ENCODE data around the gene EIF2S2.

The EIF2S2 gene

GRCh38 chr20:34112600-34113101, 608 bp upstream of the EIF2S2 start:
- H3K4me3 ChIP-seq (ENCODE audit: low read length) = peak overlapping the region; percentile 80
- peaks cover 21% of the 10 kb centered on the region for H3K4me1 ChIP-seq (ENCODE audit: control insufficient read depth, insufficient read depth, low read length)
- peak overlapping the region; percentile 51 for H3K9ac ChIP-seq (ENCODE audit: low read length)
- H3K27me3 ChIP-seq (ENCODE audit: control insufficient read depth, insufficient read depth, low read length) = no peaks in the 10 kb centered on the region
- peak overlapping the region; percentile 81 for H3K27ac ChIP-seq (ENCODE audit: low read depth, low read length)
- H3K36me3 ChIP-seq (ENCODE audit: control insufficient read depth, insufficient read depth, low read length) = peaks cover 3% of the 10 kb centered on the region

GRCh38 chr20:34110745-34111641, 1.1 kb downstream of the EIF2S2 start:
- H3K36me3 ChIP-seq (ENCODE audit: control insufficient read depth, insufficient read depth, low read length) = peaks cover 3% of the 10 kb centered on the region
- H3K9ac ChIP-seq (ENCODE audit: low read length) = peak overlapping the region; percentile 95
- H3K4me1 ChIP-seq (ENCODE audit: control insufficient read depth, insufficient read depth, low read length) = peaks cover 21% of the 10 kb centered on the region
- H3K27me3 ChIP-seq (ENCODE audit: control insufficient read depth, insufficient read depth, low read length) = no peaks in the 10 kb centered on the region
- peak overlapping the region; percentile 93 for H3K27ac ChIP-seq (ENCODE audit: low read depth, low read length)
- peak overlapping the region; percentile 97 for H3K4me3 ChIP-seq (ENCODE audit: low read length)

- H3K4me1 ChIP-seq (ENCODE audit: control insufficient read depth, insufficient read depth, low read length) = peaks cover 21% of the 10 kb centered on the region
- no peaks in the 10 kb centered on the region for H3K27me3 ChIP-seq (ENCODE audit: control insufficient read depth, insufficient read depth, low read length)
- no peak overlapping the region for H3K9ac ChIP-seq (ENCODE audit: low read length)
- H3K27ac ChIP-seq (ENCODE audit: low read depth, low read length) = no peak overlapping the region
- peak overlapping the region; percentile 97 for H3K4me3 ChIP-seq (ENCODE audit: low read length)
- peaks cover 4% of the 10 kb centered on the region for H3K36me3 ChIP-seq (ENCODE audit: control insufficient read depth, insufficient read depth, low read length)
These were observed 1.9 kb downstream of the EIF2S2 start for GRCh38 chr20:34110025-34110744.

GRCh38 chr20:34109442-34109841, 2.6 kb downstream of the EIF2S2 start:
- H3K9ac ChIP-seq (ENCODE audit: low read length) = no peak overlapping the region
- H3K4me1 ChIP-seq (ENCODE audit: control insufficient read depth, insufficient read depth, low read length) = peaks cover 21% of the 10 kb centered on the region
- H3K27me3 ChIP-seq (ENCODE audit: control insufficient read depth, insufficient read depth, low read length) = no peaks in the 10 kb centered on the region
- peaks cover 7% of the 10 kb centered on the region for H3K36me3 ChIP-seq (ENCODE audit: control insufficient read depth, insufficient read depth, low read length)
- no peak overlapping the region for H3K27ac ChIP-seq (ENCODE audit: low read depth, low read length)
- no peak overlapping the region for H3K4me3 ChIP-seq (ENCODE audit: low read length)

GRCh38 chr20:34108616-34109174, 3.3 kb downstream of the EIF2S2 start:
- Histone ChIP-seq H3K4me1 (ENCODE audit: control insufficient read depth, insufficient read depth, low read length) (peaks cover 21% of the 10 kb centered on the region), H3K27ac (ENCODE audit: low read depth, low read length) (no peak overlapping the region), H3K9ac (ENCODE audit: low read length) (no peak overlapping the region), H3K36me3 (ENCODE audit: control insufficient read depth, insufficient read depth, low read length) (peaks cover 12% of the 10 kb centered on the region), H3K27me3 (ENCODE audit: control insufficient read depth, insufficient read depth, low read length) (no peaks in the 10 kb centered on the region), H3K4me3 (ENCODE audit: low read length) (no peak overlapping the region)

- Histone ChIP-seq H3K4me1 (ENCODE audit: control insufficient read depth, insufficient read depth, low read length) (peaks cover 18% of the 10 kb centered on the region), H3K4me3 (ENCODE audit: low read length) (no peak overlapping the region), H3K9ac (ENCODE audit: low read length) (no peak overlapping the region), H3K27ac (ENCODE audit: low read depth, low read length) (no peak overlapping the region), H3K36me3 (ENCODE audit: control insufficient read depth, insufficient read depth, low read length) (peaks cover 21% of the 10 kb centered on the region), H3K27me3 (ENCODE audit: control insufficient read depth, insufficient read depth, low read length) (no peaks in the 10 kb centered on the region)
These were observed 5.9 kb downstream of the EIF2S2 start for GRCh38 chr20:34105978-34106675.

GRCh38 chr20:34104059-34104458, 8.0 kb downstream of the EIF2S2 start:
- no peak overlapping the region for H3K27ac ChIP-seq (ENCODE audit: low read depth, low read length)
- peaks cover 7% of the 10 kb centered on the region for H3K4me1 ChIP-seq (ENCODE audit: control insufficient read depth, insufficient read depth, low read length)
- peaks cover 21% of the 10 kb centered on the region for H3K36me3 ChIP-seq (ENCODE audit: control insufficient read depth, insufficient read depth, low read length)
- H3K27me3 ChIP-seq (ENCODE audit: control insufficient read depth, insufficient read depth, low read length) = no peaks in the 10 kb centered on the region
- H3K4me3 ChIP-seq (ENCODE audit: low read length) = no peak overlapping the region
- no peak overlapping the region for H3K9ac ChIP-seq (ENCODE audit: low read length)

GRCh38 chr20:34102342-34102741, 9.7 kb downstream of the EIF2S2 start:
- no peak overlapping the region for H3K27ac ChIP-seq (ENCODE audit: low read depth, low read length)
- no peaks in the 10 kb centered on the region for H3K4me1 ChIP-seq (ENCODE audit: control insufficient read depth, insufficient read depth, low read length)
- peaks cover 21% of the 10 kb centered on the region for H3K36me3 ChIP-seq (ENCODE audit: control insufficient read depth, insufficient read depth, low read length)
- no peak overlapping the region for H3K9ac ChIP-seq (ENCODE audit: low read length)
- no peak overlapping the region for H3K4me3 ChIP-seq (ENCODE audit: low read length)
- H3K27me3 ChIP-seq (ENCODE audit: control insufficient read depth, insufficient read depth, low read length) = no peaks in the 10 kb centered on the region

GRCh38 chr20:34100576-34100975, 11.5 kb downstream of the EIF2S2 start:
- no peak overlapping the region for H3K27ac ChIP-seq (ENCODE audit: low read depth, low read length)
- H3K4me1 ChIP-seq (ENCODE audit: control insufficient read depth, insufficient read depth, low read length) = no peaks in the 10 kb centered on the region
- H3K36me3 ChIP-seq (ENCODE audit: control insufficient read depth, insufficient read depth, low read length) = peaks cover 32% of the 10 kb centered on the region
- H3K27me3 ChIP-seq (ENCODE audit: control insufficient read depth, insufficient read depth, low read length) = no peaks in the 10 kb centered on the region
- no peak overlapping the region for H3K4me3 ChIP-seq (ENCODE audit: low read length)
- H3K9ac ChIP-seq (ENCODE audit: low read length) = no peak overlapping the region

GRCh38 chr20:34099675-34100074, 12.4 kb downstream of the EIF2S2 start:
- peaks cover 28% of the 10 kb centered on the region for H3K36me3 ChIP-seq (ENCODE audit: control insufficient read depth, insufficient read depth, low read length)
- H3K27ac ChIP-seq (ENCODE audit: low read depth, low read length) = no peak overlapping the region
- H3K9ac ChIP-seq (ENCODE audit: low read length) = no peak overlapping the region
- no peak overlapping the region for H3K4me3 ChIP-seq (ENCODE audit: low read length)
- no peaks in the 10 kb centered on the region for H3K27me3 ChIP-seq (ENCODE audit: control insufficient read depth, insufficient read depth, low read length)
- H3K4me1 ChIP-seq (ENCODE audit: control insufficient read depth, insufficient read depth, low read length) = no peaks in the 10 kb centered on the region

- H3K9ac ChIP-seq (ENCODE audit: low read length) = no peak overlapping the region
- H3K27ac ChIP-seq (ENCODE audit: low read depth, low read length) = no peak overlapping the region
- no peaks in the 10 kb centered on the region for H3K27me3 ChIP-seq (ENCODE audit: control insufficient read depth, insufficient read depth, low read length)
- H3K36me3 ChIP-seq (ENCODE audit: control insufficient read depth, insufficient read depth, low read length) = peaks cover 28% of the 10 kb centered on the region
- no peaks in the 10 kb centered on the region for H3K4me1 ChIP-seq (ENCODE audit: control insufficient read depth, insufficient read depth, low read length)
- H3K4me3 ChIP-seq (ENCODE audit: low read length) = no peak overlapping the region
These were observed 13.5 kb downstream of the EIF2S2 start for GRCh38 chr20:34098570-34098969.
